H9 (cell line): ENCODE data around the gene JAG1. TPM values are rescaled to one million over a fixed set of nuclear protein-coding genes. Genes with fewer than 3 reads are reported as not detected.

Experiments used
- DNase-seq: peaks from one replicate; pipeline ENCODE4 v3.0.0-alpha.2; 2017
- H2AFZ ChIP-seq: one replicate; pipeline ENCODE4 v1.6.1; 2013; ENCODE audit warnings: mild to moderate bottlenecking, low read length, control low read depth, moderate library complexity
- H2AK5ac ChIP-seq: 2 replicates; pipeline ENCODE4 v1.6.1; 2013; ENCODE audit warnings: low read length, control low read depth, mixed read lengths; ENCODE audit not compliant: insufficient read length
- H2BK120ac ChIP-seq: one replicate; pipeline ENCODE4 v1.6.1; 2013; ENCODE audit warnings: low read depth, mild to moderate bottlenecking, low read length, control low read depth, inconsistent platforms; ENCODE audit not compliant: poor library complexity, severe bottlenecking
- H2BK12ac ChIP-seq: 2 replicates; pipeline ENCODE4 v1.6.1; 2013; ENCODE audit warnings: low read length, control low read depth, mixed read lengths, low read depth; ENCODE audit not compliant: insufficient read length
- H2BK15ac ChIP-seq: 2 replicates; pipeline ENCODE4 v1.6.1; 2013; ENCODE audit warnings: low read depth, low read length, control low read depth
- H2BK20ac ChIP-seq: one replicate; pipeline ENCODE4 v1.6.1; 2013; ENCODE audit warnings: low read depth, mild to moderate bottlenecking, low read length, control low read depth, inconsistent platforms; ENCODE audit not compliant: poor library complexity, severe bottlenecking
- H2BK5ac ChIP-seq: 2 replicates; pipeline ENCODE4 v1.6.1; 2013; ENCODE audit warnings: low read length, control low read depth, mixed read lengths; ENCODE audit not compliant: insufficient read length
- H3K14ac ChIP-seq: 2 replicates; pipeline ENCODE4 v1.6.1; 2013; ENCODE audit warnings: low read length, control low read depth; ENCODE audit not compliant: insufficient read depth
- H3K18ac ChIP-seq: 2 replicates; pipeline ENCODE4 v1.6.1; 2013; ENCODE audit warnings: low read depth, mild to moderate bottlenecking, mixed read lengths, low read length, control low read depth; ENCODE audit not compliant: insufficient read length
- H3K23ac ChIP-seq: 2 replicates; pipeline ENCODE4 v1.6.1; 2013; ENCODE audit warnings: low read length, control low read depth, mixed read lengths, low read depth; ENCODE audit not compliant: insufficient read length
- H3K23me2 ChIP-seq: 2 replicates; pipeline ENCODE4 v1.6.1; 2013; ENCODE audit warnings: low read depth, mild to moderate bottlenecking, mixed read lengths, low read length, control low read depth; ENCODE audit not compliant: insufficient read length, poor library complexity, severe bottlenecking
- H3K27ac ChIP-seq: 2 replicates; pipeline ENCODE4 v1.5.1; 2013; ENCODE audit warnings: low read length, control low read depth, mixed read lengths, low read depth; ENCODE audit not compliant: insufficient read length
- H3K27me3 ChIP-seq: 2 replicates; pipeline ENCODE4 v1.6.1; 2013; ENCODE audit warnings: low read length, control low read depth, inconsistent platforms; ENCODE audit not compliant: insufficient read depth
- H3K4ac ChIP-seq: 2 replicates; pipeline ENCODE4 v1.6.1; 2013; ENCODE audit warnings: low read depth, mild to moderate bottlenecking, control low read depth, inconsistent platforms, low read length, moderate library complexity
- H3K4me1 ChIP-seq: 2 replicates; pipeline ENCODE4 v1.6.1; 2013; ENCODE audit warnings: low read length, control low read depth, inconsistent platforms; ENCODE audit not compliant: insufficient read depth
- H3K4me2 ChIP-seq: 2 replicates; pipeline ENCODE4 v1.6.1; 2013; ENCODE audit warnings: low read length, control low read depth, mixed read lengths; ENCODE audit not compliant: insufficient read length, insufficient read depth
- H3K56ac ChIP-seq: 2 replicates; pipeline ENCODE4 v1.6.1; 2013; ENCODE audit warnings: low read depth, mild to moderate bottlenecking, mixed read lengths, low read length, control low read depth; ENCODE audit not compliant: insufficient read length
- H3K79me1 ChIP-seq: 2 replicates; pipeline ENCODE4 v1.6.1; 2013; ENCODE audit warnings: low read depth, mild to moderate bottlenecking, moderate library complexity, low read length, control low read depth, inconsistent platforms; ENCODE audit not compliant: insufficient read depth, poor library complexity, severe bottlenecking
- H3K79me2 ChIP-seq: 2 replicates; pipeline ENCODE4 v1.6.1; 2013; ENCODE audit warnings: low read length, control low read depth, inconsistent platforms; ENCODE audit not compliant: insufficient read depth
- H3K9ac ChIP-seq: 2 replicates; pipeline ENCODE4 v1.6.1; 2013; ENCODE audit warnings: low read length, control low read depth, mixed read lengths; ENCODE audit not compliant: insufficient read length; ENCODE audit errors: extremely low read depth
- H3K9me3 ChIP-seq: one replicate; pipeline ENCODE4 v1.6.1; 2013; ENCODE audit warnings: low read depth, low read length, inconsistent platforms; ENCODE audit not compliant: control insufficient read depth
- H3T11ph ChIP-seq: one replicate; pipeline ENCODE4 v1.6.1; 2013; ENCODE audit warnings: mild to moderate bottlenecking, low read length, control low read depth, inconsistent platforms
- H4K20me1 ChIP-seq: one replicate; pipeline ENCODE4 v1.6.1; 2013; ENCODE audit not compliant: control insufficient read depth, insufficient read length, insufficient read depth
- H4K5ac ChIP-seq: 2 replicates; pipeline ENCODE4 v1.6.1; 2013; ENCODE audit warnings: low read depth, mild to moderate bottlenecking, mixed read lengths, low read length, control low read depth; ENCODE audit not compliant: insufficient read length
- H4K8ac ChIP-seq: replicated peaks from 2 replicates; pipeline ENCODE4 v1.6.1; 2013; ENCODE audit warnings: low read length, control low read depth, mixed read lengths, low read depth; ENCODE audit not compliant: insufficient read length
- H4K91ac ChIP-seq: 2 replicates; pipeline ENCODE4 v1.6.1; 2013; ENCODE audit warnings: low read depth, mild to moderate bottlenecking, moderate library complexity, mixed read lengths, low read length, control low read depth; ENCODE audit not compliant: insufficient read length
- H3K27ac Mint-ChIP-seq, 3 experiments: 2 replicates in 2 of 3; 3 replicates in 1 of 3; pipeline ENCODE4 v1.8.0; 2020 to 2021; ENCODE audit warnings: mixed read lengths in 3 of 3, mild to moderate bottlenecking in 1 of 3, moderate library complexity in 1 of 3
- H3K27me3 Mint-ChIP-seq: 2 replicates; pipeline ENCODE4 v1.8.0; 2021; ENCODE audit warnings: low read depth, mild to moderate bottlenecking, moderate library complexity, mixed read lengths
- H3K36me3 Mint-ChIP-seq, 3 experiments: 2 replicates in 2 of 3; 3 replicates in 1 of 3; pipeline ENCODE4 v1.8.0; 2020 to 2021; ENCODE audit warnings: low read depth in 3 of 3, mixed read lengths in 3 of 3; ENCODE audit not compliant: insufficient read depth in 1 of 3
- H3K4me1 Mint-ChIP-seq, 2 experiments: 2 replicates each; pipeline ENCODE4 v1.8.0; 2020; ENCODE audit warnings: mixed read lengths in 2 of 2
- H3K4me3 Mint-ChIP-seq, 2 experiments: 2 replicates in 1 of 2; 3 replicates in 1 of 2; pipeline ENCODE4 v1.8.0; 2020 to 2021; ENCODE audit warnings: mild to moderate bottlenecking in 2 of 2, mixed read lengths in 2 of 2, moderate library complexity in 1 of 2
- H3K9me3 Mint-ChIP-seq, 2 experiments: 2 replicates in 1 of 2; 3 replicates in 1 of 2; pipeline ENCODE4 v1.8.0; 2020; ENCODE audit warnings: mild to moderate bottlenecking in 2 of 2, mixed read lengths in 2 of 2, moderate library complexity in 1 of 2
- CTCF ChIP-seq: fragments of 200-600 bp; sonication (generic); conservative IDR thresholded peaks from 3 replicates; pipeline ENCODE4 v1.8.0; 2021; ENCODE audit warnings: antibody characterized with exemption, mild to moderate bottlenecking
- WGBS: extraction: QIAGEN DNeasy Blood & Tissue Kit; methylation state at CpG from one replicate; pipeline ENCODE4 v1.1.7; 2013; ENCODE audit warnings: missing lambda C conversion rate, low lambda C conversion rate, mixed read lengths; ENCODE audit not compliant: insufficient read length; ENCODE audit errors: extremely low coverage; 5-methylcytosine and 5-hydroxymethylcytosine counted together
- total RNA-seq: library from RNA; stranded (reverse); gene quantifications from 2 replicates; pipeline ENCODE4 v1.2.1, GENCODE V29; 2021

JAG1 gene
- total RNA-seq, 1 experiment from 2014 or later, result 58.1 TPM

DNA sequence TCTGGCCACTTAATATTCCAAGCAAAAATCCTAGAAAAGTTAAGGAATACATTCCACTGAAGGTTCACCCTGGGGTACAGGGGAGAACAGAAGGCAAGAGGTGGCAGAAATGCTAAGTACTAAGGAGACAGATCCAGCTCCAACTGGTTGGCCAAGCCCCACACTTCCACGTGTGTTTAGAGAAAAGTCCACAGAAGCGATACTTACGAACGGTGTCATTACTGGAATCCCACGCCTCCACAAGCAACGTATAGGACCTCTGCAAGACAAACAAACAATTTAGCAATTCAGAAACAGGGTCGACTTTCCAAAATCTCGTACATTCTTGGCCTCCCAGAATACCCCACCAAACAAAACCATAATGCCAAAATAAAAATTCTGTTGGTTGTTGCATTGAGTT lies 10.0 kb downstream of the JAG1 start:
- no peak overlapping the region for H2BK5ac ChIP-seq
- H3K79me2 ChIP-seq, result peaks cover 7% of the 10 kb centered on the region; the same call in 1 of the 2 replicates
- no CpG with 5 or more reads among the region's 8 CpGs for WGBS
- H4K5ac ChIP-seq, result no peak overlapping the region
- peak overlapping the region; percentile 13 for H3K27ac ChIP-seq
- H3K4me1 ChIP-seq, result peaks cover 32% of the 10 kb centered on the region
- TF ChIP-seq CTCF, result no peak
- H3K79me1 ChIP-seq, result peaks cover 4% of the 10 kb centered on the region
- no peak overlapping the region for H4K91ac ChIP-seq
- DNase-seq, result no peak
- no peak overlapping the region for H2BK15ac ChIP-seq
- no peaks in the 10 kb centered on the region for H3K27me3 ChIP-seq
- no peak overlapping the region for H2BK12ac ChIP-seq
- no peak overlapping the region for H2AFZ ChIP-seq
- no peak overlapping the region for H3K23ac ChIP-seq
- H2AK5ac ChIP-seq, result peak overlapping the region; percentile 15
- no peaks in the 10 kb centered on the region for H3K23me2 ChIP-seq
- no peak overlapping the region for H3K9ac ChIP-seq
- peak overlapping the region; percentile 11 for H4K8ac ChIP-seq
- no peaks in the 10 kb centered on the region for H3K9me3 ChIP-seq
- H2BK120ac ChIP-seq, result no peak overlapping the region
- H2BK20ac ChIP-seq, result no peak overlapping the region
- peak overlapping the region; percentile 26 for H3K4me2 ChIP-seq
- H3K36me3 Mint-ChIP-seq, result peaks cover 46 to 78% (median 57%) of the 10 kb centered on the region in 3 experiments
- peak overlapping the region; percentile 38; the same call in 1 of the 2 replicates for H3K14ac ChIP-seq
- no peak overlapping the region for H3K18ac ChIP-seq
- H3K4ac ChIP-seq, result no peak overlapping the region
- peaks cover 83 to 85% of the 10 kb centered on the region in 2 experiments for H3K4me1 Mint-ChIP-seq
- H3K9me3 Mint-ChIP-seq, result no peaks in the 10 kb centered on the region; a peak in 1 of 5 replicates
- peak overlapping the region; percentile 81 to 98 (median 97) for H3K27ac Mint-ChIP-seq
- H4K20me1 ChIP-seq, result no peaks in the 10 kb centered on the region
- H3K56ac ChIP-seq, result no peak overlapping the region
- H3T11ph ChIP-seq, result no peak overlapping the region
- peak overlapping the region; percentile 38 to 70; a peak in 4 of 5 replicates for H3K4me3 Mint-ChIP-seq
- H3K27me3 Mint-ChIP-seq, result no peaks in the 10 kb centered on the region
